ENCODE measurements around the gene ADNP.

- TF ChIP-seq, protein P1, sequence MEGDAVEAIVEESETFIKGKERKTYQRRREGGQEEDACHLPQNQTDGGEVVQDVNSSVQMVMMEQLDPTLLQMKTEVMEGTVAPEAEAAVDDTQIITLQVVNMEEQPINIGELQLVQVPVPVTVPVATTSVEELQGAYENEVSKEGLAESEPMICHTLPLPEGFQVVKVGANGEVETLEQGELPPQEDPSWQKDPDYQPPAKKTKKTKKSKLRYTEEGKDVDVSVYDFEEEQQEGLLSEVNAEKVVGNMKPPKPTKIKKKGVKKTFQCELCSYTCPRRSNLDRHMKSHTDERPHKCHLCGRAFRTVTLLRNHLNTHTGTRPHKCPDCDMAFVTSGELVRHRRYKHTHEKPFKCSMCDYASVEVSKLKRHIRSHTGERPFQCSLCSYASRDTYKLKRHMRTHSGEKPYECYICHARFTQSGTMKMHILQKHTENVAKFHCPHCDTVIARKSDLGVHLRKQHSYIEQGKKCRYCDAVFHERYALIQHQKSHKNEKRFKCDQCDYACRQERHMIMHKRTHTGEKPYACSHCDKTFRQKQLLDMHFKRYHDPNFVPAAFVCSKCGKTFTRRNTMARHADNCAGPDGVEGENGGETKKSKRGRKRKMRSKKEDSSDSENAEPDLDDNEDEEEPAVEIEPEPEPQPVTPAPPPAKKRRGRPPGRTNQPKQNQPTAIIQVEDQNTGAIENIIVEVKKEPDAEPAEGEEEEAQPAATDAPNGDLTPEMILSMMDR (IDR thresholded peaks at IDR 0.05 in 2 of 3, conservative IDR thresholded peaks at IDR 0.05 in 1 of 3; ENCODE audit: control insufficient read depth in 2 of 3, extremely low read depth in 1 of 3, insufficient read depth in 1 of 3, low read depth in 3 of 3, low read length in 3 of 3): no peak
- TF ChIP-seq JUND (IDR thresholded peaks at IDR 0.05; ENCODE audit: low read depth, low read length) (no peak), EZH2 (IDR thresholded peaks at IDR 0.05; ENCODE audit: borderline replicate concordance, control insufficient read depth, low read depth, low read length) (no peak), STAT3 (IDR thresholded peaks at IDR 0.05; ENCODE audit: low read depth, low read length) (no peak), CEBPB (IDR thresholded peaks at IDR 0.05; ENCODE audit: borderline replicate concordance in 1 of 2, low read depth in 2 of 2, low read length in 2 of 2) (no peak)
- TF ChIP-seq, protein P2, sequence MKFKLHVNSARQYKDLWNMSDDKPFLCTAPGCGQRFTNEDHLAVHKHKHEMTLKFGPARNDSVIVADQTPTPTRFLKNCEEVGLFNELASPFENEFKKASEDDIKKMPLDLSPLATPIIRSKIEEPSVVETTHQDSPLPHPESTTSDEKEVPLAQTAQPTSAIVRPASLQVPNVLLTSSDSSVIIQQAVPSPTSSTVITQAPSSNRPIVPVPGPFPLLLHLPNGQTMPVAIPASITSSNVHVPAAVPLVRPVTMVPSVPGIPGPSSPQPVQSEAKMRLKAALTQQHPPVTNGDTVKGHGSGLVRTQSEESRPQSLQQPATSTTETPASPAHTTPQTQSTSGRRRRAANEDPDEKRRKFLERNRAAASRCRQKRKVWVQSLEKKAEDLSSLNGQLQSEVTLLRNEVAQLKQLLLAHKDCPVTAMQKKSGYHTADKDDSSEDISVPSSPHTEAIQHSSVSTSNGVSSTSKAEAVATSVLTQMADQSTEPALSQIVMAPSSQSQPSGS (IDR thresholded peaks at IDR 0.05; ENCODE audit: low read length): no peak
These were observed 54.4 kb downstream of the ADNP start for GRCh38 chr20:50876816-50877215.

Data from GM12878 (cell line).